K562 (cell line): ENCODE results near the gene ATP8B4. TPM values are rescaled to one million over a fixed set of nuclear protein-coding genes. Genes with fewer than 3 reads are reported as not detected.

ENCODE experiments used
- ATAC-seq: fragments of 200-7000 bp; cut with Tn5 transposase; 3 replicates; pipeline ENCODE4 v1.9.1; 2020; ENCODE audit warnings: moderate library complexity
- BruUV-seq: library from RNA; stranded (reverse); fragments of 400-500 nt; replicated peaks from 2 replicates; lab custom pipeline; 2021; lab: Mats Ljungman, UMichigan
- CTCF ChIA-PET: fragments of 300-600 bp; formaldehyde crosslinking; extraction: SDS; loops from one replicate; lab custom pipeline; 2021; ENCODE audit warnings: low intra/inter-chr PET ratio; lab: Yijun Ruan, JAX
- POLR2A ChIA-PET: fragments of 300-600, 350-650 bp; sonication (Branson Sonifier 250); formaldehyde crosslinking; extraction: SDS; loops from one replicate; lab custom pipeline; 2021; ENCODE audit warnings: antibody characterized with exemption, inconsistent platforms; lab: Yijun Ruan, JAX
- DNase-seq, 4 experiments: peaks; one replicate each; pipeline versions ENCODE4 v3.0.0 to v3.0.0-alpha.2; 2011 to 2018; ENCODE audit warnings: low spot score in 3 of 4, mixed read lengths in 3 of 4; ENCODE audit errors: extremely low read depth in 1 of 4
- FAIRE-seq: peaks from 2 replicates; lab custom pipeline; 2011; peaks lifted over from hg19 to GRCh38; lab: Jason Lieb, UNC
- H2AFZ ChIP-seq: 2 replicates; pipeline ENCODE4 v1.6.0; 2011; ENCODE audit warnings: low read depth, low read length, control low read depth, inconsistent platforms
- H3K27ac ChIP-seq: fragments of 200-600 bp; 3 replicates; pipeline ENCODE4 v1.8.0; 2011; ENCODE audit warnings: low read depth, mild to moderate bottlenecking, control low read depth, inconsistent platforms, low read length, moderate library complexity, mixed read lengths; ENCODE audit errors: extremely low read depth
- H3K27me3 ChIP-seq, 2 experiments: fragments of 300-600 bp in 1 of 2; 2 replicates in 1 of 2; 3 replicates in 1 of 2; pipeline versions ENCODE4 v1.6.0 to v1.8.0; 2011; ENCODE audit warnings: inconsistent platforms in 2 of 2, low read length in 2 of 2, mild to moderate bottlenecking in 1 of 2, mixed read lengths in 1 of 2, moderate library complexity in 1 of 2; ENCODE audit not compliant: control insufficient read depth in 2 of 2, insufficient read depth in 2 of 2
- H3K36me3 ChIP-seq: fragments of 300-600 bp; 3 replicates; pipeline ENCODE4 v1.8.0; 2011; ENCODE audit warnings: mild to moderate bottlenecking, low read length, inconsistent platforms; ENCODE audit not compliant: control insufficient read depth, insufficient read depth
- H3K4me1 ChIP-seq, 2 experiments: fragments of 200-600 bp in 1 of 2; replicated peaks in 1 of 2; 2 replicates in 1 of 2; 3 replicates in 1 of 2; pipeline versions ENCODE4 v1.5.1 to v1.8.0; 2011; ENCODE audit warnings: inconsistent platforms in 2 of 2, low read length in 2 of 2, mild to moderate bottlenecking in 1 of 2, mixed read lengths in 1 of 2, moderate library complexity in 1 of 2; ENCODE audit not compliant: control insufficient read depth in 2 of 2, insufficient read depth in 2 of 2
- H3K4me2 ChIP-seq: 2 replicates; pipeline ENCODE4 v1.6.1; 2011; ENCODE audit warnings: low read length, control low read depth, inconsistent platforms, mixed read lengths; ENCODE audit not compliant: insufficient read depth
- H3K4me3 ChIP-seq: fragments of 200-600 bp; sonication (generic), shearing (Covaris generic); 2 replicates; pipeline ENCODE4 v1.5.1; 2016; ENCODE audit warnings: control low read depth, inconsistent platforms
- H3K79me2 ChIP-seq: fragments of 200-600 bp; 3 replicates; pipeline ENCODE4 v1.8.0; 2011; ENCODE audit warnings: low read length, inconsistent platforms; ENCODE audit not compliant: control insufficient read depth, insufficient read depth
- H3K9ac ChIP-seq, 2 experiments: 2 replicates each; pipeline versions ENCODE4 v1.6.0 to v1.6.1; 2011; ENCODE audit warnings: low read depth in 2 of 2, low read length in 2 of 2, control low read depth in 1 of 2, inconsistent platforms in 1 of 2, mild to moderate bottlenecking in 1 of 2, mixed read lengths in 1 of 2; ENCODE audit not compliant: insufficient read depth in 1 of 2
- H3K9me1 ChIP-seq: one replicate; pipeline ENCODE4 v1.6.0; 2011; ENCODE audit warnings: inconsistent platforms, mild to moderate bottlenecking, low read length, moderate library complexity; ENCODE audit not compliant: control insufficient read depth, insufficient read depth
- H3K9me3 ChIP-seq: replicated peaks from 2 replicates; pipeline ENCODE4 v1.5.1; 2011; ENCODE audit warnings: low read depth, low read length, inconsistent platforms; ENCODE audit not compliant: control insufficient read depth, insufficient read depth
- H4K20me1 ChIP-seq: replicated peaks from 2 replicates; pipeline ENCODE4 v1.6.1; 2011; ENCODE audit warnings: low read length, inconsistent platforms, mixed read lengths; ENCODE audit not compliant: control insufficient read depth, insufficient read depth
- DACH1 ChIP-seq: fragments of 450-650 bp; IDR thresholded peaks from 2 replicates; pipeline ENCODE4 v1.6.1; 2018; ENCODE audit not compliant: partially characterized antibody
- DNMT1 ChIP-seq: fragments of 450-650 bp; IDR thresholded peaks from 2 replicates; pipeline ENCODE4 v1.6.1; 2016; ENCODE audit warnings: antibody characterized with exemption, mild to moderate bottlenecking
- FOXA1 ChIP-seq: fragments of 450-650 bp; IDR thresholded peaks from 2 replicates; pipeline ENCODE4 v1.6.1; 2016; ENCODE audit warnings: mild to moderate bottlenecking, borderline replicate concordance
- MCM7 ChIP-seq, 2 experiments: fragments of 450-650 bp; IDR thresholded peaks; 2 replicates each; pipeline ENCODE4 v1.6.1; 2016 to 2018
- MTA2 ChIP-seq: fragments of 450-650 bp; IDR thresholded peaks from 2 replicates; pipeline ENCODE4 v1.6.1; 2016; ENCODE audit warnings: low read depth
- MYBL2 ChIP-seq, 2 experiments: fragments of 450-650 bp in 1 of 2; sonication (generic) in 1 of 2; formaldehyde crosslinking in 1 of 2; IDR thresholded peaks; 2 replicates each; pipeline versions ENCODE4 v1.6.1 to v1.8.1; 2017 to 2022; ENCODE audit warnings: borderline replicate concordance in 1 of 2, inconsistent platforms in 1 of 2, low read depth in 1 of 2, mild to moderate bottlenecking in 1 of 2, missing genetic modification reagents in 1 of 2, moderate library complexity in 1 of 2
- NFXL1 ChIP-seq: fragments of 450-650 bp; formaldehyde crosslinking; IDR thresholded peaks from 2 replicates; pipeline ENCODE4 v1.4.0; 2021; ENCODE audit warnings: mild to moderate bottlenecking
- PHTF2 ChIP-seq: fragments of 250-450 bp; sonication (Bioruptor Pico); IDR thresholded peaks from 2 replicates; pipeline ENCODE4 v1.5.0; 2021; ENCODE audit warnings: mild to moderate bottlenecking
- PRPF4 ChIP-seq: fragments of 200-400 bp; formaldehyde crosslinking; IDR thresholded peaks from one replicate; pipeline ENCODE4 v1.6.1; 2017; ENCODE audit warnings: low read length, low read depth, mild to moderate bottlenecking; ENCODE audit not compliant: insufficient read depth, poor library complexity, severe bottlenecking
- RBM39 ChIP-seq: fragments of 200-400 bp; formaldehyde crosslinking; optimal IDR thresholded peaks from 2 replicates; pipeline ENCODE3; 2018; ENCODE audit warnings: low read depth, low read length
- SMARCB1 ChIP-seq: IDR thresholded peaks from 2 replicates; pipeline ENCODE4 v1.6.1; 2011; ENCODE audit warnings: improper control_type of control experiment, low read depth; ENCODE audit not compliant: insufficient read length
- THRB ChIP-seq: fragments of 450-650 bp; formaldehyde crosslinking; conservative IDR thresholded peaks from 2 replicates; pipeline ENCODE4 v1.4.0; 2022; ENCODE audit warnings: mild to moderate bottlenecking, missing genetic modification characterization
- ZNF174 ChIP-seq: fragments of 250-450 bp; sonication (Bioruptor Pico); IDR thresholded peaks from 2 replicates; pipeline ENCODE4 v1.4.0; 2020; ENCODE audit warnings: mild to moderate bottlenecking
- WGBS: fragments of 100-300 bp; shearing (Covaris generic); methylation state at CpG from one replicate; pipeline ENCODE4 v1.1.6; 2016; ENCODE audit warnings: low coverage, mixed read lengths; ENCODE audit not compliant: insufficient coverage; ENCODE audit errors: missing lambda C conversion rate; 5-methylcytosine and 5-hydroxymethylcytosine counted together
- in situ Hi-C: fragments of 300-500 bp; cut with MboI; formaldehyde crosslinking; loops from 4 replicates; pipeline ENCODE4 v1.15.0; 2018; ENCODE audit warnings: inconsistent platforms, mixed read lengths
- intact Hi-C: fragments of 100-400 bp; cut with micrococcal nuclease; formaldehyde crosslinking; loops from 2 replicates; pipeline ENCODE4 v1.14.2; 2022
- polyA plus RNA-seq, 8 experiments: library from polyadenylated mRNA; depleted of rRNA in 4 of 8; stranded (reverse) in 5 of 8; unstranded in 3 of 8; fragments of >200 nt; fragmentation: Nextera tagmentation in 2 of 8; fragmentation: Illumina TruSeq in 1 of 8; extraction: Ambion mirVana in 2 of 8; extraction: Trizol in 1 of 8; gene quantifications; 2 replicates each; pipeline versions ENCODE4 v1.2.1 to v1.2.3, GENCODE V29; 2011 to 2014; ENCODE audit warnings: inconsistent platforms in 1 of 8, missing spikeins in 1 of 8
- total RNA-seq, 7 experiments: library from RNA; depleted of rRNA in 6 of 7; stranded (reverse); fragments of >200 nt in 6 of 7; fragmentation: Illumina TruSeq in 2 of 7; extraction: Trizol in 2 of 7; gene quantifications; 2 replicates each; pipeline versions ENCODE4 v1.2.1 to v1.2.3, GENCODE V29; 2011 to 2021; ENCODE audit warnings: low replicate concordance in 1 of 7

The ATP8B4 gene
- total and polyA plus RNA-seq, 9 of the 15 experiments (the other 6 are each of a cell fraction or from before 2014, with no cell fraction given): 0.14 to 2.5 (median 0.44) TPM

- no peak overlapping the region for H2AFZ ChIP-seq
- no peak for ATAC-seq
- in situ Hi-C loops: no loop called here
- H4K20me1 ChIP-seq: no peaks in the 10 kb centered on the region
- H3K4me3 ChIP-seq: no peak overlapping the region
- H3K9me3 ChIP-seq: no peaks in the 10 kb centered on the region
- no peak for DNase-seq
- H3K9me1 ChIP-seq: no peaks in the 10 kb centered on the region
- H3K4me1 ChIP-seq: peaks cover 0 to 11% of the 10 kb centered on the region in 2 experiments; a peak in 2 of 5 replicates
- no peaks in the 10 kb centered on the region for H3K36me3 ChIP-seq
- no peak overlapping the region for H3K27ac ChIP-seq
- TF ChIP-seq THRB (no peak), NFXL1 (no peak), RBM39 (no peak), ZNF174 (CRISPR knock-in tag) (no peak), FOXA1 (no peak), DNMT1 (no peak), MYBL2 (IDR thresholded peaks at IDR 0.05; ENCODE audit: low read depth) (no peak), MYBL2 (CRISPR knock-in tag; IDR thresholded peaks at IDR 0.05; ENCODE audit: borderline replicate concordance) (no peak), PRPF4 (no peak), MCM7 (IDR thresholded peaks at IDR 0.05) (peak in 1 of 2 experiments; percentile 96; a peak in 2 of 4 replicates), SMARCB1 (no peak), MTA2 (no peak), DACH1 (peak; percentile 88), PHTF2 (CRISPR knock-in tag) (no peak)
- BruUV-seq: no TSS peak
- CTCF ChIA-PET: no interaction called here
- no peaks in the 10 kb centered on the region for H3K27me3 ChIP-seq
- POLR2A ChIA-PET: interaction anchor here (1.4 kb wide), 1 partner anchor 12 kb away, joined by 3 read pairs; no protein-coding TSS in a partner anchor
- no peak for FAIRE-seq
- H3K4me2 ChIP-seq: no peak overlapping the region
- no peaks in the 10 kb centered on the region for H3K79me2 ChIP-seq
- no peak overlapping the region for H3K9ac ChIP-seq
- intact Hi-C loops: no loop called here
- WGBS: 0% methylated on average over 1 of the region's 1 CpG
These were observed 47.3 kb downstream of the ATP8B4 start for GRCh38 chr15:50071551-50072258.
